ENCODE measurements around the gene STEAP3. TPM values are rescaled to one million over a fixed set of nuclear protein-coding genes. Genes with fewer than 3 reads are reported as not detected.

STEAP3 gene
- total RNA-seq, 4 donors from 2014 or later = 5.5 to 19.8 (median 8.1) TPM

DNA sequence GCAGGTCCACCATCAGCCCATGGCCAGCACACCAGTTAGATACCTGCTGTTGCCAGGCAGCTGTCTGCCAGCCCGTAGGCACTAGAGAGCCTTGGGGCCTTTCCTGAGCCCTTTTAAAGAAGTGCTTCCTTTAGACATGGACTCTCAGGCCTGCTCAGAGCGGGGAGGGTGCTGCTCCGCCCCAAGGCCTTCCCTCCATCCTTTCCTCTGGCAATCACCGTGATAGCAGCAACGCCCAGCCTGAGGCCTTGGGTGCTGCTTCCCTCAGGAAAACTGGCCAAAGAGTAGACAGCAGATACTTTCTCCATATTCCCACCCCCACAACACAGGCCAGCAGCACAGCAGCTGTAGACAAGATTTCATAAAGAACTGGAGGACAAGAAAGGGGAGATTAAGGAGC, 42.7 kb upstream of the STEAP3 start:
- DNase-seq (ENCODE audit: low spot score in 2 of 2) = no peak
- Histone ChIP-seq H3K9me3 (no peaks in the 10 kb centered on the region), H3K4me3 (no peak overlapping the region), H3K4me1 (no peaks in the 10 kb centered on the region), H3K27ac (no peak overlapping the region), H3K27me3 (no peaks in the 10 kb centered on the region), H3K36me3 (no peaks in the 10 kb centered on the region)
- TF ChIP-seq EP300 (IDR thresholded peaks at IDR 0.05) (no peak), POLR2A (IDR thresholded peaks at IDR 0.05) (no peak)
- TF ChIP-seq, protein P1, sequence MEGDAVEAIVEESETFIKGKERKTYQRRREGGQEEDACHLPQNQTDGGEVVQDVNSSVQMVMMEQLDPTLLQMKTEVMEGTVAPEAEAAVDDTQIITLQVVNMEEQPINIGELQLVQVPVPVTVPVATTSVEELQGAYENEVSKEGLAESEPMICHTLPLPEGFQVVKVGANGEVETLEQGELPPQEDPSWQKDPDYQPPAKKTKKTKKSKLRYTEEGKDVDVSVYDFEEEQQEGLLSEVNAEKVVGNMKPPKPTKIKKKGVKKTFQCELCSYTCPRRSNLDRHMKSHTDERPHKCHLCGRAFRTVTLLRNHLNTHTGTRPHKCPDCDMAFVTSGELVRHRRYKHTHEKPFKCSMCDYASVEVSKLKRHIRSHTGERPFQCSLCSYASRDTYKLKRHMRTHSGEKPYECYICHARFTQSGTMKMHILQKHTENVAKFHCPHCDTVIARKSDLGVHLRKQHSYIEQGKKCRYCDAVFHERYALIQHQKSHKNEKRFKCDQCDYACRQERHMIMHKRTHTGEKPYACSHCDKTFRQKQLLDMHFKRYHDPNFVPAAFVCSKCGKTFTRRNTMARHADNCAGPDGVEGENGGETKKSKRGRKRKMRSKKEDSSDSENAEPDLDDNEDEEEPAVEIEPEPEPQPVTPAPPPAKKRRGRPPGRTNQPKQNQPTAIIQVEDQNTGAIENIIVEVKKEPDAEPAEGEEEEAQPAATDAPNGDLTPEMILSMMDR (IDR thresholded peaks at IDR 0.05) = no peak
- WGBS, 2 donors = 46 to 61% methylated on average over 4 to 5 of the region's 5 CpGs

- WGBS, 2 donors = 81 to 86% methylated on average over 8 to 10 of the region's 10 CpGs
- Histone ChIP-seq H3K4me1 (no peaks in the 10 kb centered on the region), H3K9me3 (no peaks in the 10 kb centered on the region), H3K4me3 (no peak overlapping the region), H3K27me3 (no peaks in the 10 kb centered on the region), H3K36me3 (no peaks in the 10 kb centered on the region), H3K27ac (no peak overlapping the region)
- no peak for DNase-seq (ENCODE audit: low spot score in 2 of 2)
- TF ChIP-seq, protein P1 (IDR thresholded peaks at IDR 0.05) = no peak
- TF ChIP-seq EP300 (IDR thresholded peaks at IDR 0.05) = no peak
- no peak for TF ChIP-seq POLR2A (IDR thresholded peaks at IDR 0.05)
Measured at GRCh38 chr2:119181391-119181790, 42.2 kb upstream of the STEAP3 start.

DNA sequence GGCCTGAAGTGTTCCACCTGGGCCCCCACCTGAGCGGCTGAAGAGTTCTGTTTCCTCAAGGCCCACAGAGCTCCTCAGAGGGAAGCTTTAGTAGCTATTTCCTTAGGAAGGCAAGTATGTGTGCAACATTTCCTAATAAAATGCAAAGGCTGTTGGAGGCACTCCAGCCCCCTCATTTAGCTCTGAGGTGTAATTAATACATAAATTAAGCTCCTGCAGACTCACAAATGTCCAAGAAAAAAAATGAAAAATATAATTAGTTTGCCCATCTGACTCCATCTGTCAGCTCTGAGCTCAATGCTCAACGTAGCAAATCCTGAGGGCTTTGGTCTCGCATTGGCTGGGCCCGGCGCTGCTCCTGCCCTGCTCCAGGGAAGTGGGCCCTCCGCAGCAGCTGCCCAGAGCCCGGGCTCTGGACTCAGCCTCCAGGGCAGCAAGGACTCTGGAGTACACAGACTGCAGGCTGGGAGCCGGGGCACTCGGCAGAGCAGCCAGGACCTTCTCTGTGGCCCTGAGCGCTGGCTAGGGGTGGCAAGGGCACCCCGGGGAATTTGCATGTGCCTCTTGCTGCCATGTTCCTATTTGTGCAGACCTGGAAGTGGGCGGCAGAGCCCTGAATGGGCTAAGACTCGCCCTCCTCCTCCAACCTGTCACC, 41.7 kb upstream of the STEAP3 start:
- H3K27ac ChIP-seq = no peak overlapping the region
- no peaks in the 10 kb centered on the region for H3K9me3 ChIP-seq
- H3K4me1 ChIP-seq = no peaks in the 10 kb centered on the region
- DNase-seq (ENCODE audit: low spot score in 2 of 2) = no peak
- 73 to 87% methylated on average over 9 to 11 of the region's 13 CpGs for WGBS, 2 donors
- H3K36me3 ChIP-seq = no peaks in the 10 kb centered on the region
- TF ChIP-seq, protein P1 (IDR thresholded peaks at IDR 0.05) = no peak
- TF ChIP-seq POLR2A (IDR thresholded peaks at IDR 0.05) = no peak
- TF ChIP-seq EP300 (IDR thresholded peaks at IDR 0.05) = no peak
- no peak overlapping the region for H3K4me3 ChIP-seq
- H3K27me3 ChIP-seq = no peaks in the 10 kb centered on the region

DNA sequence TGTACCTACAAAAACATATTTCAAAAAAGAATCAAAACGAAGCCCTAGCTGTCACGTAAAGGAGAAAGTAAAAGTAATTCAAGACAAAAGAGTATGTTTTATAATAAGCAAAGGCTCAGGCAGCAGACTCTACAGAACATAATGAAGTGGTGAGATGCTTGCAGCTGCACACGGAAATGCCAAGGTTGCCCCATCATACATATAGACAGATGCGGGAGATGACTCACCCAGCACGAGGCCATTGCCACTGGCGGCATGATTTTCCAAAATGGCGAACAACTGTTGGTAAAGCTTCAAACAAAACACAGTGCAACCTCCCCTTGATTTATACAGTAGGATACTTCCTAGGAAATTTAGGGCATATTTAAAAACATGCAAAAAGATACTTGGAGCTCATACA, 39.1 kb upstream of the STEAP3 start:
- no peak for DNase-seq (ENCODE audit: low spot score in 2 of 2)
- WGBS, 2 donors = 83 to 89% methylated on average over 7 of the region's 7 CpGs
- Histone ChIP-seq H3K9me3 (no peaks in the 10 kb centered on the region), H3K4me3 (no peak overlapping the region), H3K27ac (no peak overlapping the region), H3K4me1 (no peaks in the 10 kb centered on the region), H3K27me3 (no peaks in the 10 kb centered on the region), H3K36me3 (no peaks in the 10 kb centered on the region)
- TF ChIP-seq, protein P1 (IDR thresholded peaks at IDR 0.05) = no peak
- TF ChIP-seq POLR2A (IDR thresholded peaks at IDR 0.05) (no peak), EP300 (IDR thresholded peaks at IDR 0.05) (no peak)

DNA sequence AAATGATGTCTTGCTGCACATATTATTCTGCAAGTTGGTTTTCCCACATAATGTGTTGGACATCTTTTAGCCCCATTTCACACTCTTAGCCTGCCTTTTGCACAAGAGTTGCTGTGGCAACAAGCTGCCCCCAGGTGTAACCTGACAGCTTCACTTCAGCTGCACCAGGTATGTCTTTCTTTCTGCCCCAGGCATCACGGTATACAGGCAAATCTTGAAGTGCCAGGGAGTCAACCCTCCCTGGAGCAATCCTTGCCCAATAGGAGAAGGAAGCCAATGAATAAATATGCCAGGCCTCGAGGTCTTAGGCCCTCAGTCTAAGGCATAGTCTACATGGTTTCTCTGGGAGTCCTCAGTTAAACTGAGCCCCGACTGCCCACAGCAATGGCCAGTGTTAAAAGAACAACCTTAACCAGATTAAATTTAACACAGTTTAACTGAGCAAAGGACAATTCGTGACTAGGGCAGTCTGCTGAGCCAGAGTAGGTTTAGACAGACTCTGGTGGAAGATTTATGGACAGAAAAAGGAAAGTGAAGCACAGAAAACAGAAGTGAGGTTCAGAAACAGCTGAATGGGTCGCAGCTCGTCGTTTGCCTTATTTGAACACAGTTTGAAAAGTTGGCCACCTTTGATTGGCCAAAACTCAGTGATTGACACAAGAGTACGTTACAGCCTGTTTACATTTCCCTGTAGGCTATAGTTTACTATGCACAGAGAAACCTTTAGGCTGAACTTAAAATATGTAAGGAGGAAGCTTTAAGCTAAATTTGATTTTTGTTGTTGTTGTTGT, 33.1 kb upstream of the STEAP3 start:
- no peaks in the 10 kb centered on the region for H3K9me3 ChIP-seq
- no peaks in the 10 kb centered on the region for H3K4me1 ChIP-seq
- no peak overlapping the region for H3K27ac ChIP-seq
- 54 to 55% methylated on average over 8 of the region's 8 CpGs for WGBS, 2 donors
- H3K36me3 ChIP-seq = no peaks in the 10 kb centered on the region
- no peak overlapping the region for H3K4me3 ChIP-seq
- H3K27me3 ChIP-seq = no peaks in the 10 kb centered on the region
- no peak for DNase-seq (ENCODE audit: low spot score in 2 of 2)
- TF ChIP-seq EP300 (IDR thresholded peaks at IDR 0.05) = no peak
